GM12892 (cell line): ENCODE data around the gene MAML1.

Source experiments
- POLR2A ChIP-seq: IDR thresholded peaks from 2 replicates; pipeline ENCODE4 v1.6.1; 2011; ENCODE audit warnings: low read depth, low read length, control low read depth
- POLR2AphosphoS5 ChIP-seq: IDR thresholded peaks from 2 replicates; pipeline ENCODE4 v1.6.1; 2011; ENCODE audit warnings: low read depth, low read length, control low read depth
- TAF1 ChIP-seq: IDR thresholded peaks from 2 replicates; pipeline ENCODE4 v1.6.1; 2011; ENCODE audit warnings: low read depth, mild to moderate bottlenecking, control low read depth, low read length, borderline replicate concordance

DNA sequence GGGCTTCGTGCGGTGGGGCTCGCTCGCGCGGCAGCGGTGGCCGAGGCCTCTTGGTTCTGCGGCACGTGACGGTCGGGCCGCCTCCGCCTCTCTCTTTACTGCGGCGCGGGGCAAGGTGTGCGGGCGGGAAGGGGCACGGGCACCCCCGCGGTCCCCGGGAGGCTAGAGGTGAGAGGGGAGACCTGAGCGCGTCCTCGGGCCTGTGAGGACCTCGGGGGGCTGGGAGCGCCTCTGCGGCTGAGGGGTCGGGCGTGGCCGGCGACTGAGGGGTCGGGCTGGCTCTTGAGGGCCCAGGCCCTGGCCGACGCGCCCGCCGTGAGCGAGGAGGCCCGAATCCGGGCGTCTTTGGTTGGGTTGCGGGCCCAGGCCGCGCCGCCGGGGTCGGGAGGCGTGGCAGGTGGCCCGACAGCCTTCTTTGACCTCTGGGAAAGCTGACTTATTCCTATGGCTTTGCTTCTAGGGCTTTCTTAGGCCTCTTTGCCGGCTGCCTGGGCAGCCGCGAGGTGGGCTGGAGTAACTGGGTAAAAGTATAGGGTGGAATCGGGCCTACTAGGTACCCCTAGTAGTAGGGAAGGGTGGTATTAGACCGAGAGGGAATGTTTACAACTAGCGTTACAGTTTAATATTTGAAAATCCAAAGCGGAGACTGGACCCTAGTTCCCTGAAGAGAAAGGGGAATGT is 33.5 kb upstream of the MAML1 start, which contains the start of gene CANX:
- peak; percentile 65 for TF ChIP-seq POLR2A
- TF ChIP-seq POLR2AphosphoS5, result no peak; the same call in 1 of the 2 replicates
- TF ChIP-seq TAF1, result peak; percentile 91
